GM19025 (cell line): Measurements from ENCODE around the gene KHDC1L.
"Not testable (repeated sequence)": the region's sequence is repeated elsewhere in the genome, so short reads cannot be mapped to it uniquely, and the experiment has no call there.

Experiments
- ATAC-seq: cut with Tn5 transposase; IDR thresholded peaks from one replicate; pipeline ENCODE4 v1.9.1; 2021; ENCODE audit warnings: mild to moderate bottlenecking, low read depth, moderate library complexity; ENCODE audit not compliant: unreplicated experiment

Gene KHDC1L

DNA sequence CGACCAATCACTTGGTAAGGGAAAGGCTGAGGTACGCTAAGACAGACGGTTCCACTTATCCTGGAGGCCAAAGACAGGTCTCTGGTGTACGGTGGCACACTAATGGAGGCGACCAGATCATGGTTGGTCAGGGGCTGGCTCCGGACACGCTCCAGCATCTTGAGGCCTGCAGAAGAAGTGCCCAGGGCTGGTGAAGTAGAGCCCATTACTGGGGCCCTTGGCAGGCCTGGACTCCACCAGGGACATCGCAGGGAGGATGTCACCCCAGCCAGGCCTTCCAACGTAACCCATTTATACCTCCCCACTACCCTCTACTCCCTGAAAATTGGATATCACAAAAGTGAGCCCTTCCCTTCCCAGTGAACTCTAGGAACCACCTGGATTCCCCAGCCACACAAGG is 16.2 kb downstream of the KHDC1L start:
- ATAC-seq: no peak

GRCh38 chr6:73207221-73207837 is 18.0 kb downstream of the KHDC1L start:
- no peak for ATAC-seq

DNA sequence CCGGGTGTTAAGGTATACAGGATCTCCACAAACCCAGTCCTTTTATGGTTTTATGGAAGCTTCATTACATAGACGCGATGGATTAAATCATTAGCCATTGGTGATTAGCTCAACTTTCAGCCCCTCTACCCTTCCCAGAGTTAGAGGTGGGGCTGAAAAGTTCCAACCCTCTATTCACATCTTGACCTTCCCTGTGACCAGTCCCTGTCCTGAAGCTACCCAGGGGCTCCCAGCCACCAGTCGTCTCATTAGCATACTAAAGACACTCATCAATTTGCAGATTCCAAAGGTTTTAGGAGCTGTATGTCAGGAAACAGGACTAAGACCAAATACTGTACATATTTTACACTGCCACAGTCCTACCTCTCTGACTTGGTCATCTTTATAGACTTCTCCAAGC is 21.0 kb downstream of the KHDC1L start:
- ATAC-seq: no peak

DNA sequence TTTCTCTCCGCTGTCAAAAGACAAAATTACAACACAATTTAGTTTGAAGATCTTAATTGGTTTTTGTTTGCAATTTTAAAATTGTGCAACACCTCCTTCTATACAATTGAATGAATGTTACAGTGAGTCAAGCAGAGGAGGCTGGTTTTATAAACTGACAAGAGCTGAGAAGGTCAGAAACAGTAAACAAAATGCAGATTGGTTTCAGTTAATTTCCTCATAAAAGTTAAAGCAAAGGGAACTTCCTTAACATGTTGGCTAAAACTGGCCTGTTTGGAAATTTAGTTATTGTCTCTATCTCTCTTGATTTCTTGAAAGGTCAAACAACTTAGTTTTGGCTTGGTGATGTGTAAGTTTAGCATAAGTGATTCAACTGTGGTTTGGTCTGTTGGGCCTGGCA is 22.2 kb downstream of the KHDC1L start:
- no peak for ATAC-seq

GRCh38 chr6:73200735-73201134 is 24.6 kb downstream of the KHDC1L start:
- no peak for ATAC-seq

- no peak for ATAC-seq
These were observed 25.0 kb downstream of the KHDC1L start for GRCh38 chr6:73200247-73200646.

DNA sequence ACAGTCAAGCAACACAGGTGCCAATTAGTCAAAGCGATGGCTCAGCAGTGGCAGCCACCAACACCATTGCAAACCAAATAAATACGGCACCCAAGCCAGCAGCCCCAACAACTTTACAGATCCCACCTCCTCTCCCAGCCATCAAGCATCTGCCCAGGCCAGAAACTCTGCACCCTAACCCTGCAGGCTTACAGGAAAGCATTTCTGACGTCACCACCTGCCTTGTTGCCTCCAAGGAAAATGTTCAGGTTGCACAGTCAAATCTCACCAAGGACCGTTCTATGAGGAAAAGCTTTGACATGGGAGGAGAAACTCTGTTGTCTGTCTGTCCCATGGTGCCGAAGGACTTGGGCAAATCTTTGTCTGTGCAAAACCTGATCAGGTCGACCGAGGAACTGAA is 30.6 kb downstream of the KHDC1L start:
- no peak for ATAC-seq

GRCh38 chr6:73193302-73193701 is 32.0 kb downstream of the KHDC1L start:
- not testable (repeated sequence) for ATAC-seq

GRCh38 chr6:73182021-73182607 is 43.2 kb downstream of the KHDC1L start:
- ATAC-seq: no peak

DNA sequence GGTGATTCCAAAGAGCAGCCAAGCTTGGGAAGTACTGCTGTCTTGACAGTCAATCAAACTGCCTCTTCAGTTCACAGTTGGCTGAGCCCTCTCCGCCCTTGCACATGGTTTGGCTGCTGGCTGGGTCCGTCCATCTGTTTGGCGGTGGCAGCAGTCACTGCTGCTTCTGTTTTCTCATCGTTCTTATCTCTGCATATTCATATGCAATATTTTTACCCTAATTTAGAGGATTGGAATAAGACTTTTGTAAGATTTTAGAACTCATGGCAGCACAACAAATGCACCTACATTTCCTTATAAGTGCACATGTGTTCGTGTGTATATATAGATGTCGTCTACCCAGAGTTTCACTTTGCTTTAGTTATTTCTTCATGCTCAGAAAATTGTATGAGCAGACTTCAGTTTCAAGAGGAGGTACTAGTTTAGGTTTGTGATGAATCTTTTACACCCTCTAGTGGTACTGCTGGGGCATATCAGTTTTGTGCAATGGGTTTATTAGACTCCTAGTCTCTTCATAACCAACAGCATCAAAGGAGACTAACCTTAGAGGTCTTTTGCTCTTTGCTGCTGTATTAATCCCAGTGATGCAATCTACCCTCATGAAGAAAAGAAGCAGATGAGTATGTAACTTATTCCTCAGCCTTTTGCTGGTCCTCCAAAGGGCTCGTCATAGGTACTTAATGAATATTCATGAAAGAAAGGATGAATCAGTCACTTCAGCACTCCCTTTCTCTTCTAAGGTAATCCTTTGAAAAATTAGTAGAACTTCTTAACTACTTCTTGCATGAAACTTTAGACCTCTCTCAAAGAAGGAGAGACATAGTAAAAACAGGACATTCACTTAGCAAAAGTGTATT is 44.3 kb downstream of the KHDC1L start:
- ATAC-seq: peak; percentile 77

- no peak for ATAC-seq
These were observed 45.1 kb downstream of the KHDC1L start for GRCh38 chr6:73180076-73180738.

- peak; percentile 56 for ATAC-seq
These were observed 47.9 kb downstream of the KHDC1L start for GRCh38 chr6:73177221-73177944.

- no peak for ATAC-seq
These were observed 49.2 kb downstream of the KHDC1L start for GRCh38 chr6:73176057-73176456.

DNA sequence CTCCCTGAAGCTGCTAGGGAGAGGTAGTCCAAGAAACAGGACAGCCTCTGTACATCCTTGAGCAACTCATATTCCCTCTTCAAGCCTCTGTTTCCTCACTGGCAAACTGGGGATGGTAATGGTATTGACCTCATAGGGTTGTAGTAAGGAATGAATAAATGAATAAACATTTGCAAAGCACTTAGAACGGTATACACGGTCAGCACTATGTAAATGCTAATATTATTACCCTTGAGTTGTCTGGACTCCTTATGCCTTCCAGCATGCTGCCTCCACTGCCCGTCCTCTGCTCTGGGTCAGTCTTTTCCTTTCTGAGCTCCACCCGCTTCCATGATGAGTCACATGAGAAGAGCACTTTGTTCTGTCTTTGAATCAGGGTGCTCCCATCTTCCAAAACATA is 50.6 kb downstream of the KHDC1L start:
- no peak for ATAC-seq
